OCI-LY3 (cell line): ENCODE data around the gene DTX3L.

Source experiments
- EZH2phosphoT487 ChIP-seq: fragments of 200-600 bp; shearing (Covaris generic); IDR thresholded peaks from 2 replicates; pipeline ENCODE4 v1.6.1; 2018; ENCODE audit warnings: antibody characterized with exemption, mixed run types, low read depth
- TF ChIP-seq, protein P1 (sequence below): fragments of 200-600, 300-600 bp; sonication (generic); IDR thresholded peaks from 2 replicates; pipeline ENCODE4 v1.5.1; 2014; ENCODE audit warnings: antibody characterized with exemption, low read length, low read depth

DNA sequence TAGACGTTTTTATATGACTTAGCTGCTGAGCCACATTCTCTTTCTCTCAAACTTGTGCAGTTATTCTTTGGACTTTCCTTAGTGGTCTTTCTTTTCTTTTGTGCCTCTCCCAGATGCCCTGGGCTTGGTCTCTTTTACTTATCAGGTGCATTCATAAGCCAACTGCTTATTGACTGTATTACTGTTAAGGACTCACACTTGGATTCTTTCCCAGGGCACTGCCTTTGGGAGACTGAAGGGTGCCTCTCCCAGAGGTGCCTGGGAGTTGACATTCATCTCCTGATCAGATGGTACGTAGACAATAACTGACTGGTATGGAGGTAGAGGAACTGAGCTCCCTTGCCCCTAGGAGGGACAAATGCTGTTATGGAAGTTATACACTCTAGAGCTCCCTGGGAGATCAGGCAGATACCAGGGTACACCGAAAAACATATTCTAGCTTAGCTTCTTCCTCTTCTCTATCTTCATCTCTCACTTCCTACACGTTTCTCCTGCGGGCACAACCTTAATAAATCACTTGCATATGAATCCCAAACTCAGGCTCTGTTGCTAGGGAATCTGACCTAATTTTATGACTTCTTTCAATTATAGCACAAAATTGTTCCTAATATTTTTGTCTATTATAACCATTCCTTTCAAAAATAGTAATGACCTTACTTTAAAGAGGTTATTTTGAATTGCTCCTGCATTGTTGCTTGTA is 38.0 kb downstream of the DTX3L start:
- TF ChIP-seq, protein P1, sequence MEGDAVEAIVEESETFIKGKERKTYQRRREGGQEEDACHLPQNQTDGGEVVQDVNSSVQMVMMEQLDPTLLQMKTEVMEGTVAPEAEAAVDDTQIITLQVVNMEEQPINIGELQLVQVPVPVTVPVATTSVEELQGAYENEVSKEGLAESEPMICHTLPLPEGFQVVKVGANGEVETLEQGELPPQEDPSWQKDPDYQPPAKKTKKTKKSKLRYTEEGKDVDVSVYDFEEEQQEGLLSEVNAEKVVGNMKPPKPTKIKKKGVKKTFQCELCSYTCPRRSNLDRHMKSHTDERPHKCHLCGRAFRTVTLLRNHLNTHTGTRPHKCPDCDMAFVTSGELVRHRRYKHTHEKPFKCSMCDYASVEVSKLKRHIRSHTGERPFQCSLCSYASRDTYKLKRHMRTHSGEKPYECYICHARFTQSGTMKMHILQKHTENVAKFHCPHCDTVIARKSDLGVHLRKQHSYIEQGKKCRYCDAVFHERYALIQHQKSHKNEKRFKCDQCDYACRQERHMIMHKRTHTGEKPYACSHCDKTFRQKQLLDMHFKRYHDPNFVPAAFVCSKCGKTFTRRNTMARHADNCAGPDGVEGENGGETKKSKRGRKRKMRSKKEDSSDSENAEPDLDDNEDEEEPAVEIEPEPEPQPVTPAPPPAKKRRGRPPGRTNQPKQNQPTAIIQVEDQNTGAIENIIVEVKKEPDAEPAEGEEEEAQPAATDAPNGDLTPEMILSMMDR = no peak
- no peak for TF ChIP-seq EZH2phosphoT487
